ENCODE results near the gene CALB2. TPM values are rescaled to one million over a fixed set of nuclear protein-coding genes. Genes with fewer than 3 reads are reported as not detected.

The CALB2 gene
- polyA plus RNA-seq, 1 donor from 2014 or later: 1.1 TPM

DNA sequence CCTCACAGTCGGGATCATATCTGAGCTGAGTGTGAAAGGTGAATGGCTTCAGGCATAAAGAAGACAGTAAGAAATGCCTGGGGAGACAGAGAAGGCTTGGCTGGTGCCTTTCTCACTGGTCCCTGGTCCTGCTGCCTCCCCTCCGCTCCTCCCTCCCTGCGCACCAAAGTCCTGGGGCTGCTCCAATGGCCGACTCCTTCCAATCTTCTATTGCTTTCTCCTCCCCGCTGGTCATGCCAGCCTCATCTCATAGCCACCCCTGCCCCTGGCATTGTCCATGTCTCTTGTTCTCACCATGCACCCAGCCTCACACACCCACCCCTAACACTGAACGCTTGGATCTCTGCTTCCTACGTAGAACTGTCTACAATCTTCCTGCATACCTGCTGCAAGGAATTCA is 65.3 kb downstream of the CALB2 start:
- Histone ChIP-seq H3K4me2 (ENCODE audit: low read length) (no peak overlapping the region), H3K36me3 (ENCODE audit: insufficient read depth, low read length) (no peaks in the 10 kb centered on the region), H3K79me2 (replicated peaks; ENCODE audit: insufficient read depth, low read length) (no peaks in the 10 kb centered on the region), H3K9me2 (ENCODE audit: insufficient read depth, low read length) (no peaks in the 10 kb centered on the region), H3K27ac (ENCODE audit: low read length) (no peak overlapping the region), H3K27me3 (ENCODE audit: insufficient read depth, low read depth, low read length) (peaks cover 25% of the 10 kb centered on the region), H4K20me1 (ENCODE audit: insufficient read depth) (no peaks in the 10 kb centered on the region), H3F3A (ENCODE audit: insufficient read depth, low read length, poor library complexity, severe bottlenecking) (no peaks in the 10 kb centered on the region), H3K9ac (ENCODE audit: low read length) (no peak overlapping the region), H3K4me3 (ENCODE audit: low read length) (no peak overlapping the region), H2AFZ (ENCODE audit: low read depth, low read length) (no peak overlapping the region), H3K9me3 (ENCODE audit: low read length) (no peaks in the 10 kb centered on the region)
- TF ChIP-seq EZH2 (IDR thresholded peaks at IDR 0.05; ENCODE audit: borderline replicate concordance, insufficient read depth, low read length, poor library complexity, severe bottlenecking) (no peak), POLR2AphosphoS5 (IDR thresholded peaks at IDR 0.05) (no peak), TAF1 (IDR thresholded peaks at IDR 0.05; ENCODE audit: low read depth) (no peak), EP300 (conservative IDR thresholded peaks at IDR 0.05; ENCODE audit: poor library complexity, severe bottlenecking) (no peak), SMC3 (conservative IDR thresholded peaks at IDR 0.05; ENCODE audit: poor library complexity) (no peak), MXI1 (conservative IDR thresholded peaks at IDR 0.05; ENCODE audit: poor library complexity, severe bottlenecking) (no peak), RAD21 (conservative IDR thresholded peaks at IDR 0.05) (no peak)
- TF ChIP-seq, protein P1, sequence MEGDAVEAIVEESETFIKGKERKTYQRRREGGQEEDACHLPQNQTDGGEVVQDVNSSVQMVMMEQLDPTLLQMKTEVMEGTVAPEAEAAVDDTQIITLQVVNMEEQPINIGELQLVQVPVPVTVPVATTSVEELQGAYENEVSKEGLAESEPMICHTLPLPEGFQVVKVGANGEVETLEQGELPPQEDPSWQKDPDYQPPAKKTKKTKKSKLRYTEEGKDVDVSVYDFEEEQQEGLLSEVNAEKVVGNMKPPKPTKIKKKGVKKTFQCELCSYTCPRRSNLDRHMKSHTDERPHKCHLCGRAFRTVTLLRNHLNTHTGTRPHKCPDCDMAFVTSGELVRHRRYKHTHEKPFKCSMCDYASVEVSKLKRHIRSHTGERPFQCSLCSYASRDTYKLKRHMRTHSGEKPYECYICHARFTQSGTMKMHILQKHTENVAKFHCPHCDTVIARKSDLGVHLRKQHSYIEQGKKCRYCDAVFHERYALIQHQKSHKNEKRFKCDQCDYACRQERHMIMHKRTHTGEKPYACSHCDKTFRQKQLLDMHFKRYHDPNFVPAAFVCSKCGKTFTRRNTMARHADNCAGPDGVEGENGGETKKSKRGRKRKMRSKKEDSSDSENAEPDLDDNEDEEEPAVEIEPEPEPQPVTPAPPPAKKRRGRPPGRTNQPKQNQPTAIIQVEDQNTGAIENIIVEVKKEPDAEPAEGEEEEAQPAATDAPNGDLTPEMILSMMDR (IDR thresholded peaks at IDR 0.05; ENCODE audit: poor library complexity, severe bottlenecking): no peak
- TF ChIP-seq, protein P2, sequence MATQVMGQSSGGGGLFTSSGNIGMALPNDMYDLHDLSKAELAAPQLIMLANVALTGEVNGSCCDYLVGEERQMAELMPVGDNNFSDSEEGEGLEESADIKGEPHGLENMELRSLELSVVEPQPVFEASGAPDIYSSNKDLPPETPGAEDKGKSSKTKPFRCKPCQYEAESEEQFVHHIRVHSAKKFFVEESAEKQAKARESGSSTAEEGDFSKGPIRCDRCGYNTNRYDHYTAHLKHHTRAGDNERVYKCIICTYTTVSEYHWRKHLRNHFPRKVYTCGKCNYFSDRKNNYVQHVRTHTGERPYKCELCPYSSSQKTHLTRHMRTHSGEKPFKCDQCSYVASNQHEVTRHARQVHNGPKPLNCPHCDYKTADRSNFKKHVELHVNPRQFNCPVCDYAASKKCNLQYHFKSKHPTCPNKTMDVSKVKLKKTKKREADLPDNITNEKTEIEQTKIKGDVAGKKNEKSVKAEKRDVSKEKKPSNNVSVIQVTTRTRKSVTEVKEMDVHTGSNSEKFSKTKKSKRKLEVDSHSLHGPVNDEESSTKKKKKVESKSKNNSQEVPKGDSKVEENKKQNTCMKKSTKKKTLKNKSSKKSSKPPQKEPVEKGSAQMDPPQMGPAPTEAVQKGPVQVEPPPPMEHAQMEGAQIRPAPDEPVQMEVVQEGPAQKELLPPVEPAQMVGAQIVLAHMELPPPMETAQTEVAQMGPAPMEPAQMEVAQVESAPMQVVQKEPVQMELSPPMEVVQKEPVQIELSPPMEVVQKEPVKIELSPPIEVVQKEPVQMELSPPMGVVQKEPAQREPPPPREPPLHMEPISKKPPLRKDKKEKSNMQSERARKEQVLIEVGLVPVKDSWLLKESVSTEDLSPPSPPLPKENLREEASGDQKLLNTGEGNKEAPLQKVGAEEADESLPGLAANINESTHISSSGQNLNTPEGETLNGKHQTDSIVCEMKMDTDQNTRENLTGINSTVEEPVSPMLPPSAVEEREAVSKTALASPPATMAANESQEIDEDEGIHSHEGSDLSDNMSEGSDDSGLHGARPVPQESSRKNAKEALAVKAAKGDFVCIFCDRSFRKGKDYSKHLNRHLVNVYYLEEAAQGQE (IDR thresholded peaks at IDR 0.05; ENCODE audit: borderline replicate concordance): no peak

DNA sequence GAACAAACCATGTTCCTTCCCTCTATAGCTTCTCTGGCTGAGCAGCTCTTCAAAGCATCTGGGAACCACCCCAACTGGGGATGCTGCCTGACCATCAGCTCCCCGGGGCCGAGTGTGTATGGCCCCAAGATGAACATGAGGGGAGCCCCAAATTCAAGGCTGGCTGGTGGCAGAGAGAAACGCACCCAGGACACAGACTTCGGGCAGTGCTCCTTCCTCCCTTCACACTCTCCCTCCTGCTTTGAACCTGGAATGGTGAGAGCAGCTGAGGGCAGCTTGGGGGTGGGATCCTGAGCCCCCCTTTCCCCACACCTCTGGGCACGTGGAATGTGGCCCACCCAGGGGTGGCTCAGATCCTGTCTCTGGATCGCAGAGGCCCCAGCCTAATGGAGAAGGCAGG is 66.1 kb downstream of the CALB2 start:
- no peaks in the 10 kb centered on the region for H3K79me2 ChIP-seq (replicated peaks; ENCODE audit: insufficient read depth, low read length)
- H3K9me3 ChIP-seq (ENCODE audit: low read length): no peaks in the 10 kb centered on the region
- peaks cover 25% of the 10 kb centered on the region for H3K27me3 ChIP-seq (ENCODE audit: insufficient read depth, low read depth, low read length)
- no peaks in the 10 kb centered on the region for H3F3A ChIP-seq (ENCODE audit: insufficient read depth, low read length, poor library complexity, severe bottlenecking)
- H3K9ac ChIP-seq (ENCODE audit: low read length): no peak overlapping the region
- H3K27ac ChIP-seq (ENCODE audit: low read length): no peak overlapping the region
- H2AFZ ChIP-seq (ENCODE audit: low read depth, low read length): no peak overlapping the region
- H3K36me3 ChIP-seq (ENCODE audit: insufficient read depth, low read length): no peaks in the 10 kb centered on the region
- H3K9me2 ChIP-seq (ENCODE audit: insufficient read depth, low read length): no peaks in the 10 kb centered on the region
- H3K4me2 ChIP-seq (ENCODE audit: low read length): no peak overlapping the region
- H3K4me3 ChIP-seq (ENCODE audit: low read length): no peak overlapping the region
- H4K20me1 ChIP-seq (ENCODE audit: insufficient read depth): no peaks in the 10 kb centered on the region
- no peak for TF ChIP-seq EP300 (conservative IDR thresholded peaks at IDR 0.05; ENCODE audit: poor library complexity, severe bottlenecking)
- no peak for TF ChIP-seq RAD21 (conservative IDR thresholded peaks at IDR 0.05)
- TF ChIP-seq, protein P2 (IDR thresholded peaks at IDR 0.05; ENCODE audit: borderline replicate concordance): no peak
- no peak for TF ChIP-seq TAF1 (IDR thresholded peaks at IDR 0.05; ENCODE audit: low read depth)
- TF ChIP-seq EZH2 (IDR thresholded peaks at IDR 0.05; ENCODE audit: borderline replicate concordance, insufficient read depth, low read length, poor library complexity, severe bottlenecking): no peak
- TF ChIP-seq, protein P1 (IDR thresholded peaks at IDR 0.05; ENCODE audit: poor library complexity, severe bottlenecking): no peak
- no peak for TF ChIP-seq SMC3 (conservative IDR thresholded peaks at IDR 0.05; ENCODE audit: poor library complexity)
- no peak for TF ChIP-seq POLR2AphosphoS5 (IDR thresholded peaks at IDR 0.05)
- TF ChIP-seq MXI1 (conservative IDR thresholded peaks at IDR 0.05; ENCODE audit: poor library complexity, severe bottlenecking): no peak

Data from neural cell (in vitro differentiated cells).